Measurements from ENCODE around the gene UBE2E2.

UBE2E2 gene

GRCh38 chr3:23242106-23242505, 39.0 kb downstream of the UBE2E2 start:
- no peak overlapping the region for H3K4me3 ChIP-seq (ENCODE audit: low read depth, low read length)
- DNase-seq (ENCODE audit: low read depth): no peak
- TF ChIP-seq CTCF (IDR thresholded peaks at IDR 0.05; ENCODE audit: low read depth, low read length, missing control alignments): no peak

- no peak overlapping the region for H3K4me3 ChIP-seq (ENCODE audit: low read depth, low read length)
- no peak for DNase-seq (ENCODE audit: low read depth)
- TF ChIP-seq CTCF (IDR thresholded peaks at IDR 0.05; ENCODE audit: low read depth, low read length, missing control alignments): no peak
Measured at GRCh38 chr3:23244324-23245041, 41.4 kb downstream of the UBE2E2 start.

GRCh38 chr3:23246651-23247050, 43.5 kb downstream of the UBE2E2 start:
- DNase-seq (ENCODE audit: low read depth): no peak
- H3K4me3 ChIP-seq (ENCODE audit: low read depth, low read length): no peak overlapping the region
- no peak for TF ChIP-seq CTCF (IDR thresholded peaks at IDR 0.05; ENCODE audit: low read depth, low read length, missing control alignments)

GRCh38 chr3:23248594-23249131, 45.5 kb downstream of the UBE2E2 start:
- DNase-seq (ENCODE audit: low read depth): no peak
- no peak for TF ChIP-seq CTCF (IDR thresholded peaks at IDR 0.05; ENCODE audit: low read depth, low read length, missing control alignments)
- H3K4me3 ChIP-seq (ENCODE audit: low read depth, low read length): no peak overlapping the region

- no peak overlapping the region for H3K4me3 ChIP-seq (ENCODE audit: low read depth, low read length)
- no peak for DNase-seq (ENCODE audit: low read depth)
- TF ChIP-seq CTCF (IDR thresholded peaks at IDR 0.05; ENCODE audit: low read depth, low read length, missing control alignments): no peak
Measured at GRCh38 chr3:23249961-23250360, 46.8 kb downstream of the UBE2E2 start.

GRCh38 chr3:23252122-23252521, 49.0 kb downstream of the UBE2E2 start:
- H3K4me3 ChIP-seq (ENCODE audit: low read depth, low read length): no peak overlapping the region
- no peak for TF ChIP-seq CTCF (IDR thresholded peaks at IDR 0.05; ENCODE audit: low read depth, low read length, missing control alignments)
- DNase-seq (ENCODE audit: low read depth): no peak

- peak; percentile 22 for DNase-seq (ENCODE audit: low read depth)
- H3K4me3 ChIP-seq (ENCODE audit: low read depth, low read length): no peak overlapping the region
- TF ChIP-seq CTCF (IDR thresholded peaks at IDR 0.05; ENCODE audit: low read depth, low read length, missing control alignments): no peak
Measured at GRCh38 chr3:23253214-23253613, 50.1 kb downstream of the UBE2E2 start.
